Brain pericyte (primary cell): Measurements from ENCODE around the gene TET2.

Experiments
- DNase-seq: peaks from one replicate; pipeline ENCODE4 v3.0.0-alpha.2; 2012; ENCODE audit warnings: low read depth, low spot score

Gene TET2

GRCh38 chr4:105146276-105147015 lies at the start of gene TET2:
Gene TET2 (plus strand): TSS chr4:105146876. CDS start chr4:105233943, 87,067 bp downstream.
- peak; percentile 55 for DNase-seq

- DNase-seq: no peak
Observed at GRCh38 chr4:105102016-105102415, 44.7 kb upstream of the TET2 start.

- DNase-seq: no peak
Observed at GRCh38 chr4:105106426-105106825, 40.2 kb upstream of the TET2 start.

GRCh38 chr4:105107095-105107856 lies 39.4 kb upstream of the TET2 start:
- no peak for DNase-seq

GRCh38 chr4:105108971-105109370 lies 37.7 kb upstream of the TET2 start:
- no peak for DNase-seq

- no peak for DNase-seq
Observed at GRCh38 chr4:105112274-105112673, 34.4 kb upstream of the TET2 start.

- DNase-seq: no peak
Observed at GRCh38 chr4:105113800-105114199, 32.9 kb upstream of the TET2 start.

- DNase-seq: no peak
Observed at GRCh38 chr4:105116616-105117319, 29.9 kb upstream of the TET2 start.

GRCh38 chr4:105119356-105119755 lies 27.3 kb upstream of the TET2 start:
- no peak for DNase-seq

- no peak for DNase-seq
Observed at GRCh38 chr4:105120626-105121025, 26.1 kb upstream of the TET2 start.

- DNase-seq: no peak
Observed at GRCh38 chr4:105122350-105122749, 24.3 kb upstream of the TET2 start.

- DNase-seq: no peak
Observed at GRCh38 chr4:105126311-105127169, 20.1 kb upstream of the TET2 start.

GRCh38 chr4:105127170-105127445 lies 19.6 kb upstream of the TET2 start:
- DNase-seq: no peak

- DNase-seq: no peak
Observed at GRCh38 chr4:105128208-105128607, 18.5 kb upstream of the TET2 start.

- no peak for DNase-seq
Observed at GRCh38 chr4:105129286-105130040, 17.2 kb upstream of the TET2 start.

- DNase-seq: no peak
Observed at GRCh38 chr4:105130945-105131344, 15.7 kb upstream of the TET2 start.

- no peak for DNase-seq
Observed at GRCh38 chr4:105133976-105134375, 12.7 kb upstream of the TET2 start.

GRCh38 chr4:105135785-105136184 lies 10.9 kb upstream of the TET2 start:
- DNase-seq: no peak

GRCh38 chr4:105137121-105137875 lies 9.4 kb upstream of the TET2 start:
- no peak for DNase-seq

- DNase-seq: no peak
Observed at GRCh38 chr4:105139646-105140045, 7.0 kb upstream of the TET2 start.
